Measurements from ENCODE around the gene PRKG1. TPM values are rescaled to one million over a fixed set of nuclear protein-coding genes. Genes with fewer than 3 reads are reported as not detected.

Gene PRKG1
- total RNA-seq, 1 experiment from 2014 or later, result 10.4 TPM

DNA sequence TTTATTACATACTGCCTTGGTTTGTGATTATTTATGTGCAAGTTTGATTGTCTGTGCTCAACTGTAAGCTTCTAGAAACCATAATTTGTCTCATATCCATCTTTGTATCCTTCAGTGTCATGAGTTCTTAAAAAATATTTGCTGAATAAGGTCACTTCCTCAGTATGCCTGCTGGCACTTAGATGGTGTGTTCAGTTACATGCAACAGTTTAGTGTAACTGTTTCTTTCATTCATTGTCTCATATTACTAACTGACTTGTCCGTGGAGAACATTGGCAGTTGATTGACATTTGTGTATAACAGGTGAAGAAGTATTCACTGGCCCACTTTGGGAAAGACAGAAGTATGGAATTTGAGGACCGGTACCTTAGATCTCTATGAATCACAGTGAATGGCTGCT, 236.9 kb downstream of the PRKG1 start:
- Histone ChIP-seq H3K79me1 (ENCODE audit: insufficient read depth, low read depth, low read length, poor library complexity, severe bottlenecking) (no peaks in the 10 kb centered on the region), H3K4me2 (ENCODE audit: insufficient read depth, insufficient read length, low read length) (no peak overlapping the region), H3K23me2 (ENCODE audit: insufficient read length, low read depth, low read length, poor library complexity, severe bottlenecking) (no peaks in the 10 kb centered on the region), H3K4ac (ENCODE audit: low read depth, low read length) (no peak overlapping the region), H3K27ac (ENCODE audit: insufficient read length, low read depth, low read length) (no peak overlapping the region), H3K27me3 (ENCODE audit: insufficient read depth, low read length) (no peaks in the 10 kb centered on the region), H4K5ac (ENCODE audit: insufficient read length, low read depth, low read length) (no peak overlapping the region), H2BK5ac (ENCODE audit: insufficient read length, low read length) (no peak overlapping the region), H4K91ac (ENCODE audit: insufficient read length, low read depth, low read length) (no peak overlapping the region), H2BK120ac (ENCODE audit: low read depth, low read length, poor library complexity, severe bottlenecking) (no peak overlapping the region), H4K20me1 (ENCODE audit: control insufficient read depth, insufficient read depth, insufficient read length) (no peaks in the 10 kb centered on the region), H3K9me3 (ENCODE audit: control insufficient read depth, low read depth, low read length) (no peaks in the 10 kb centered on the region), H3T11ph (ENCODE audit: low read length) (no peak overlapping the region), H3K4me1 (ENCODE audit: insufficient read depth, low read length) (no peaks in the 10 kb centered on the region), H3K14ac (ENCODE audit: insufficient read depth, low read length) (no peak overlapping the region), H3K23ac (ENCODE audit: insufficient read length, low read depth, low read length) (no peak overlapping the region), H3K9ac (ENCODE audit: extremely low read depth, insufficient read length, low read length) (no peak overlapping the region), H2AFZ (ENCODE audit: low read length) (no peak overlapping the region), H2AK5ac (ENCODE audit: insufficient read length, low read length) (no peak overlapping the region), H4K8ac (replicated peaks; ENCODE audit: insufficient read length, low read depth, low read length) (no peak overlapping the region), H3K18ac (ENCODE audit: insufficient read length, low read depth, low read length) (no peak overlapping the region), H2BK20ac (ENCODE audit: low read depth, low read length, poor library complexity, severe bottlenecking) (no peak overlapping the region), H2BK15ac (ENCODE audit: low read depth, low read length) (no peak overlapping the region), H2BK12ac (ENCODE audit: insufficient read length, low read depth, low read length) (no peak overlapping the region), H3K79me2 (ENCODE audit: insufficient read depth, low read length) (no peaks in the 10 kb centered on the region), H3K56ac (ENCODE audit: insufficient read length, low read depth, low read length) (no peak overlapping the region)
- Mint-ChIP-seq H3K9me3 (no peaks in the 10 kb centered on the region), H3K36me3 (ENCODE audit: insufficient read depth in 1 of 3, low read depth in 3 of 3) (no peaks in the 10 kb centered on the region), H3K4me1 (no peaks in the 10 kb centered on the region), H3K27me3 (ENCODE audit: low read depth) (no peaks in the 10 kb centered on the region), H3K27ac (no peak overlapping the region), H3K4me3 (no peak overlapping the region)
- DNase-seq, result no peak
- WGBS (ENCODE audit: extremely low coverage, insufficient read length, low lambda C conversion rate), result no CpG with 5 or more reads among the region's 2 CpGs
- TF ChIP-seq CTCF (conservative IDR thresholded peaks at IDR 0.05), result no peak

All from H9 (cell line).